A673 (cell line): ENCODE data around the gene P4HB. TPM values are rescaled to one million over a fixed set of nuclear protein-coding genes. Genes with fewer than 3 reads are reported as not detected.

Experiments
- BruUV-seq: library from RNA; stranded (reverse); fragments of 400-500 nt; replicated peaks from 2 replicates; lab custom pipeline; 2021; lab: Mats Ljungman, UMichigan
- CTCF ChIA-PET: fragments of 300-600 bp; sonication (Branson Sonifier 250); formaldehyde crosslinking; loops from one replicate; lab custom pipeline; 2022; ENCODE audit warnings: antibody characterized with exemption; lab: Charles Lee
- POLR2A ChIA-PET: fragments of 300-600 bp; sonication (Branson Sonifier 250); formaldehyde crosslinking; loops from one replicate; lab custom pipeline; 2022; ENCODE audit warnings: antibody characterized with exemption; ENCODE audit not compliant: low non-redundant PET; lab: Charles Lee
- DNase-seq: peaks from one replicate; pipeline ENCODE4 v3.0.0-alpha.2; 2015; ENCODE audit warnings: low spot score
- H3K27ac ChIP-seq: fragments of 200-600 bp; sonication (generic); 2 replicates; pipeline ENCODE4 v1.5.1; 2016; ENCODE audit warnings: mixed run types, low read depth, mild to moderate bottlenecking, mixed read lengths, antibody characterized with exemption, low read length; ENCODE audit not compliant: poor library complexity, severe bottlenecking
- H3K27me3 ChIP-seq: fragments of 200-600 bp; sonication (generic); replicated peaks from 2 replicates; pipeline ENCODE4 v1.6.1; 2017; ENCODE audit warnings: mixed run types, low read depth, mild to moderate bottlenecking, mixed read lengths, antibody characterized with exemption, low read length; ENCODE audit not compliant: insufficient read depth, poor library complexity
- H3K36me3 ChIP-seq: fragments of 200-600 bp; sonication (generic); 2 replicates; pipeline ENCODE4 v1.6.1; 2016; ENCODE audit warnings: mixed run types, mild to moderate bottlenecking, mixed read lengths, antibody characterized with exemption, low read length; ENCODE audit not compliant: insufficient read depth, poor library complexity, severe bottlenecking
- H3K4me1 ChIP-seq: fragments of 200-600 bp; sonication (generic); 2 replicates; pipeline ENCODE4 v1.6.1; 2017; ENCODE audit warnings: mixed run types, mild to moderate bottlenecking, mixed read lengths, antibody characterized with exemption, low read length; ENCODE audit not compliant: insufficient read depth, poor library complexity, severe bottlenecking
- H3K4me3 ChIP-seq: fragments of 200-600 bp; sonication (generic); 2 replicates; pipeline ENCODE4 v1.5.1; 2016; ENCODE audit warnings: low read depth, mixed run types, mild to moderate bottlenecking, mixed read lengths, low read length; ENCODE audit not compliant: poor library complexity, severe bottlenecking
- H3K9me3 ChIP-seq: fragments of 200-600 bp; sonication (generic); 2 replicates; pipeline ENCODE4 v1.6.1; 2016; ENCODE audit warnings: mixed run types, low read depth, mild to moderate bottlenecking, mixed read lengths, antibody characterized with exemption, low read length; ENCODE audit not compliant: poor library complexity, severe bottlenecking
- EZH2 ChIP-seq: fragments of 200-600 bp; sonication (generic); IDR thresholded peaks from 2 replicates; pipeline ENCODE4 v1.6.1; 2017; ENCODE audit warnings: borderline replicate concordance, low read depth, mild to moderate bottlenecking, mixed read lengths, antibody characterized with exemption, low read length; ENCODE audit not compliant: poor library complexity, severe bottlenecking
- intact Hi-C: fragments of 100-400 bp; cut with micrococcal nuclease; formaldehyde crosslinking; loops from one replicate; pipeline ENCODE4 v1.10.0; 2022; ENCODE audit not compliant: unreplicated experiment
- total RNA-seq: library from RNA; stranded (reverse); gene quantifications from 2 replicates; pipeline ENCODE4 v1.2.3, GENCODE V29; 2021
- TF ChIP-seq, protein P1 (sequence below): fragments of 300-800, 200-600 bp; sonication (generic); conservative IDR thresholded peaks from 2 replicates; pipeline ENCODE4 v1.5.1; 2017; ENCODE audit warnings: low read depth, mild to moderate bottlenecking, antibody characterized with exemption, low read length, moderate library complexity, mixed read lengths

Gene P4HB
- total RNA-seq, 1 experiment from 2014 or later: 503 TPM

DNA sequence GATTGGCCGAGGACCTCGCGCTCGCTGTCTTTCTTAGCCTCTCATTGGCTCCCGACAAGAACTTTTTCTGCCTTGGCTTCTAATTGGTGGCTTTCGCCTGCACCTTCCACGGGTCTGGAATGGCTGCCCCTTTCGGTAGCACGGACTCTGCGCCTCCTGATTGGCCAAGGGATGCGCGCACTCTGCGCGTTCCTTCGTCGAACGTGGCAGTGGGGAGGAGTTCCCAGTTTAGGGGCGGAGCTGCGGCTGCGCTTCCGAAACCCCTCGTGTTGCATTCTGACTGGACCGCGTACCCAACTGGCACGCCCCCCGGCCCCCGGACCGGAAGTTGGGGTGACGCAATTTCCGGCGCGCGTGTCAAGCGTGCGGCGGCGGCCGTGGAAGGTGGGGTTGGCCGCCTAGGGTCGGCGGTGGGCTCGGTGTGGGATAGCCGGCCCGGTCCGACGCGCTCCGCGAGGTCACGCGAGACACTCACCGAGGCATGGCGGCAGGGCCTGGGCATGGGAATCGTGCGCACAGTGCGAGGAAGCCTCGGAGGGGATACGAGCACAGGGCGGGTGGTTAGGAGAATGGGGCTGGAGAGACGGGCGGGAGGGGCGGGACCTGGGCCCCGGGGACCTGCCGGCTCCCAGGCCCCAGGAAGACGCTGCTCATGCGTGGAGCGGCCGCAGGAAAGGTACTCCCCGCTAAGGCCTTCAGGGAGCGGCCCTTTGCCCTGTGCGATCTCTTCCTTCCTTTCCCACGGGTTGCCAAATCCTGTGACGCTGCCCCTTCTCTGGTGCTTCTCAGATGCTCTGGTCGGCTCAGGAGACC, 627 bp upstream of the P4HB start:
- TF ChIP-seq EZH2: no peak
- TF ChIP-seq, protein P1, sequence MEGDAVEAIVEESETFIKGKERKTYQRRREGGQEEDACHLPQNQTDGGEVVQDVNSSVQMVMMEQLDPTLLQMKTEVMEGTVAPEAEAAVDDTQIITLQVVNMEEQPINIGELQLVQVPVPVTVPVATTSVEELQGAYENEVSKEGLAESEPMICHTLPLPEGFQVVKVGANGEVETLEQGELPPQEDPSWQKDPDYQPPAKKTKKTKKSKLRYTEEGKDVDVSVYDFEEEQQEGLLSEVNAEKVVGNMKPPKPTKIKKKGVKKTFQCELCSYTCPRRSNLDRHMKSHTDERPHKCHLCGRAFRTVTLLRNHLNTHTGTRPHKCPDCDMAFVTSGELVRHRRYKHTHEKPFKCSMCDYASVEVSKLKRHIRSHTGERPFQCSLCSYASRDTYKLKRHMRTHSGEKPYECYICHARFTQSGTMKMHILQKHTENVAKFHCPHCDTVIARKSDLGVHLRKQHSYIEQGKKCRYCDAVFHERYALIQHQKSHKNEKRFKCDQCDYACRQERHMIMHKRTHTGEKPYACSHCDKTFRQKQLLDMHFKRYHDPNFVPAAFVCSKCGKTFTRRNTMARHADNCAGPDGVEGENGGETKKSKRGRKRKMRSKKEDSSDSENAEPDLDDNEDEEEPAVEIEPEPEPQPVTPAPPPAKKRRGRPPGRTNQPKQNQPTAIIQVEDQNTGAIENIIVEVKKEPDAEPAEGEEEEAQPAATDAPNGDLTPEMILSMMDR: no peak
- peak; percentile 100 for DNase-seq
- peak overlapping the region; percentile 89 for H3K27ac ChIP-seq
- H3K9me3 ChIP-seq: no peaks in the 10 kb centered on the region
- POLR2A ChIA-PET: no interaction called here
- H3K4me3 ChIP-seq: peak overlapping the region; percentile 90
- CTCF ChIA-PET: interaction anchor here (1.1 kb wide), 1 partner anchor 9 kb away, joined by 3 read pairs; no protein-coding TSS in a partner anchor
- H3K4me1 ChIP-seq: peaks cover 20% of the 10 kb centered on the region
- intact Hi-C loops: no loop called here
- BruUV-seq: no TSS peak
- peaks cover 42% of the 10 kb centered on the region for H3K36me3 ChIP-seq
- no peaks in the 10 kb centered on the region for H3K27me3 ChIP-seq

DNA sequence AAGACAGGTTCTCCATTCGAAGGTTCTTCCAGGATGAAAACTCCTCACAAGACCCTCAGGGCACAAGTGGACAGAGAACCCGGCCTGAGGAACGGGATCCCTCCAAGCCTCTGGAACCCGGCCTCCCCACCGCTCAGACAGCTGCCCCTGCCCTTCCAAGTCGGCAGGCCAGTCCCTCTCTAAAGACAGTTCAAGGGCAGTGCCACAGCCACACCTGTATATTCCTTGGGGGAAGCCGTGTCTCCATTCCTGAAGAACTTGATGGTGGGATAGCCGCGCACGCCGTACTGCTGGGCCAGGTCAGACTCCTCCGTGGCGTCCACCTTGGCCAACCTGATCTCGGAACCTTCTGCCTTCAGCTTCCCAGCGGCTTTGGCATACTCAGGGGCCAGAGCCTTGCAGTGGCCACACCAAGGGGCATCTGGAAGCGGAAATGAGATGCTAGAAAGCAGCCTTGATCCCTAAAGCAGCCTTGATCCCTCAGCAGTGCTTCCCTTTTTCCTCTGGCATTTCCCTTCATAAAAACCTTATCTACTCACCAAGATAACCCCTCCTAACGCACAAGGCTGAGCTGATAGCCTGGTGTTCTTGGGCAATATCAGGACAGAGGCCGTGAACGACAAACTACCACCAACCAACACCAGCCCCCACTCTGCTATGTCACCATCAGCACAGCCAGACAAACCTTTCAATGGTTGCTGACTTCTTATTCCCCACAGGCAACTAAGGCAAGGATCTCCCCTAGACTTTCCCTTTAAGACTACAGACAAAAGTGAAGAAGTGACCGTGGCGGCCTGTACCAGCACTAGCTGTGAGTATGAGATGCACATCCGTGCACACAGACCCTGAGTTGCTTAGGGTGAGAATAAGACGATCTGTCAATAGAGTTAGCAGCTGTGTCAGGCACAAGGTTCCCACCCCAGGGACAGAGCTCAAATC, 1.1 kb downstream of the P4HB start:
- intact Hi-C loops: no loop called here
- no peaks in the 10 kb centered on the region for H3K9me3 ChIP-seq
- TSS peak; percentile 50 for BruUV-seq
- TF ChIP-seq EZH2: no peak
- TF ChIP-seq, protein P1: no peak
- CTCF ChIA-PET: no interaction called here
- H3K4me3 ChIP-seq: peak overlapping the region; percentile 90
- H3K27me3 ChIP-seq: no peaks in the 10 kb centered on the region
- no peak for DNase-seq
- peaks cover 56% of the 10 kb centered on the region for H3K36me3 ChIP-seq
- POLR2A ChIA-PET: no interaction called here
- peak overlapping the region; percentile 96 for H3K27ac ChIP-seq
- peaks cover 20% of the 10 kb centered on the region for H3K4me1 ChIP-seq

DNA sequence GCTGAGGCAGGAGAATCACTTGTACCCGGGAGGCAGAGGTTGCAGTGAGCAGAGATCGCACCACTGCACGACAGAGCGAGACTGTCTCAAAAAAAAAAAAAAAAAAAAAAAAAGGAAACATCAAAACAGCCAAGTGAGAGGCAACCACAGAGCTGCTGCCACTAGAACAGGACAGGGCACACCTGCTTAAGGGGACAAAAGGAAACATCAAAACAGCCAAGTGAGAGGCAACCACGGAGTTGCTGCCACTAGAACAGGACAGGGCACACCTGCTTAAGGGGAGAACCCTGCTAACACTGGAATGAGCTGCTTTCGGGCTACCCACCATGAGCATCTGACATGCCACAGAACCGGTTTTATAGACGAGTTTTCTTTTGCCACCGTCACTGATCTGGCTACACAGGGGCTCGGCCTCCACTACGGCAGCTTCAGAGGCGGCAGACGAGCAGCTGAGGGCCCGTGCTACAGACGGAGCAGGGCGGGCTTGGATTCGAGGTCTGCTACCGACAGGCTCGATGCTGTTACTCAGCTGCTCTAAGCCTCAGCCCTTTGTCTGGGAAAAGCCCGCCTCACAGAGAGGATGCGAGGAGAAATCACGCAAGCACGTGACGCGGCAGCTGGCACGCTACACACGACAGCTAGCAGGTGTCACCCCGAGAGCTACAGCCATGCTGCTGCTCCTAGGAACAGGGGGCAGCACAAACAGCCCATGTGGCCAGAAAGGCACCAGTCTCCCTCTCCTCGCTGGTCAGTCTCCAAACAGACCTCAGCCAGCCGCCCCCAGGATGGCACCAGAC, 2.0 kb downstream of the P4HB start:
- POLR2A ChIA-PET: no interaction called here

More for the DNA sequence above, 2.0 kb downstream of the P4HB start:
- TF ChIP-seq, protein P1: no peak
- no peak for TF ChIP-seq EZH2
- BruUV-seq: no TSS peak
- no peak for DNase-seq
- H3K4me1 ChIP-seq: peaks cover 20% of the 10 kb centered on the region
- no peaks in the 10 kb centered on the region for H3K9me3 ChIP-seq
- peaks cover 59% of the 10 kb centered on the region for H3K36me3 ChIP-seq
- intact Hi-C loops: no loop called here
- CTCF ChIA-PET: no interaction called here
- peak overlapping the region; percentile 90 for H3K4me3 ChIP-seq
- H3K27me3 ChIP-seq: no peaks in the 10 kb centered on the region
- no peak overlapping the region for H3K27ac ChIP-seq
